NCI-H69 (cell line): Measurements from ENCODE around the gene SDHAF1.
A peak's percentile ranks its signal among the peaks of the same experiment; 100 is the strongest.
"Not testable (repeated sequence)": the region's sequence is repeated elsewhere in the genome, so short reads cannot be mapped to it uniquely, and the experiment has no call there.

ENCODE experiments used
- DNase-seq: peaks from one replicate; lab custom pipeline; 2025; lab: John Stamatoyannopoulos, UW

Gene SDHAF1

GRCh38 chr19:36014012-36014924 lies 19.3 kb downstream of the SDHAF1 start, which contains the start of gene ALKBH6:
Gene ALKBH6, minus strand, starts transcription at chr19:36014213. Its CDS starts 816 bp downstream, at chr19:36013397.
- peak; percentile 100 for DNase-seq

- no peak for DNase-seq
These were observed 24.2 kb downstream of the SDHAF1 start for GRCh38 chr19:36019061-36019670.

GRCh38 chr19:36023432-36023831 lies 28.4 kb downstream of the SDHAF1 start:
- no peak for DNase-seq

- DNase-seq: no peak
These were observed 30.6 kb downstream of the SDHAF1 start for GRCh38 chr19:36025541-36025940.

- no peak for DNase-seq
These were observed 31.3 kb downstream of the SDHAF1 start for GRCh38 chr19:36026091-36026876.

GRCh38 chr19:36027696-36028095 lies 32.7 kb downstream of the SDHAF1 start:
- DNase-seq: no peak

GRCh38 chr19:36028313-36029041 lies 33.5 kb downstream of the SDHAF1 start:
- DNase-seq: no peak

- peak; percentile 12 for DNase-seq
These were observed 35.5 kb downstream of the SDHAF1 start for GRCh38 chr19:36030264-36031148.

- DNase-seq: no peak
These were observed 36.3 kb downstream of the SDHAF1 start for GRCh38 chr19:36031308-36031707.

GRCh38 chr19:36032251-36033104 lies 37.5 kb downstream of the SDHAF1 start, which contains the start of gene CLIP3:
Gene CLIP3, minus strand, starts transcription at chr19:36032873. Its CDS starts 516 bp downstream, at chr19:36032357.
- DNase-seq: peak; percentile 89

GRCh38 chr19:36040495-36040894 lies 45.5 kb downstream of the SDHAF1 start:
- DNase-seq: no peak

GRCh38 chr19:36041092-36041491 lies 46.1 kb downstream of the SDHAF1 start:
- not testable (repeated sequence) for DNase-seq

GRCh38 chr19:36041831-36042230 lies 46.8 kb downstream of the SDHAF1 start:
- DNase-seq: no peak

GRCh38 chr19:36043952-36044351 lies 49.0 kb downstream of the SDHAF1 start:
- no peak for DNase-seq
